ENCODE data around the gene DNASE1L3. TPM values are rescaled to one million over a fixed set of nuclear protein-coding genes. Genes with fewer than 3 reads are reported as not detected.

Gene DNASE1L3
- total RNA-seq, 1 donor from 2014 or later, result 0.96 TPM

DNA sequence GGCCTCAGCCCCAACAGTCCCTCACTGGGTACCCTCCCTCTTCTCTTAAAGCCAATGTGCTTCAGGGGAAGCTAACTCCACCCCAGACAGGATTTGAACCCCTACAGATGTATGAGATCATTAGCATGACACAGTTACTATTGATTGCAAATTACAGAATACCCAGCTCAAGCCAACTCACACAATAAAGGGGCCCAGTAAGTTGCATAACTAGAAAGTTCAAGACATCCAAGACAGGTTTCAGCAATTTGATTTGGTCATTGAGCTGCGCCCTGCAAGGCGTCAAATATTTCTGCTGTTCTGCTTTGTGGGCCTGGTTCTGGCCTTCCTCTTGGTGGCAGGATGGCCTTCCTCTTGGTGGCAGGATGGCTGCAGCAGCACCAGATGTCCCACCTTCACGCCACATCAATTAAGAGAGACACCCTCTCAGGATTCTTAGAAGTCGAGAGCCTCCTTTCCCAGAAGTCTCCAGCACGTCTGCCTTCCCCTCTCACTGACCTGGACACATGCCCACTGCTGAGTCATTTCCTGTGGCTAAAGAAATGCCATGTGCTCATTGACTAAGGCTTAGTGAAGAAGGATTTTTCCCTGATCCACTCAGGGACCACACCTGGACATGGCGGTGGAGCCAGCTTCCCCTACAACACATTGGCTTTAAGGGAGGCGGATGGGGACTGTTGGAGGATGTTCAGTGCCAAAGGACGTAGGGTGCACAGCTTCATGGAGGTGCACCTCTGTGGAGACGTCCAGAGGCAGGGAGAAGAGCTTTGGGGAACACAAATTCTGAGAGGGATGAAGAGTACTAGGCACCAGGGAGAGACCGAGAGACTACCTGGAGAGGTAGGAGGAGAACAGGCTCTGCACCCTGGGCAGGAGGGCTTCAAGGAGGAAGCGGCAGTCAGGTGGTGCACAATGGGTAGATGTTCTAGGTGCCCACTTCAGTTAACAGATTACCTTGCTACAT lies 49.1 kb downstream of the DNASE1L3 start:
- H3K27ac Mint-ChIP-seq (ENCODE audit: unreplicated experiment), result no peak overlapping the region

DNA sequence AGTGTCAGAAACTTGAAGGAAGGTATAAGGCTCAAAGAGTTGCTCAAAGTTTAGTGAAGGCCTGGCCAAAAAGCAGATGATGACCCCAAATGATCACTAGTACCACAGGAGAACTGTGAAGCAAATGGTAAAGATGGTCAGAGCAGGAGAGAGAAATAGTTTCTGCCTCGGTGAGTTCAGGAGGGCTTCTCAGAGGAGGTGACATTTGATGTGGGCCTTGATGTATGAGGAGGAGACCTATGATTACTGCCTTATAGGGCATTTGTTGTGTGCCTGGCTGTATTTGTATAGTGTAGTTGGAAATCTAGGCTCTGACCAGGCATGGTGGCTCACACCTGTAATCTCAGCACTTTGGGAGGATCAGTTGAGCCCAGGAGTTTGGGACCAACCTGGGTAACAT lies 50.4 kb downstream of the DNASE1L3 start:
- H3K36me3 Mint-ChIP-seq (ENCODE audit: unreplicated experiment), result no peaks in the 10 kb centered on the region
- H3K27ac Mint-ChIP-seq (ENCODE audit: unreplicated experiment), result no peak overlapping the region
- DNase-seq, result no peak
- peaks cover 20% of the 10 kb centered on the region for H3K4me1 Mint-ChIP-seq (ENCODE audit: low read depth, unreplicated experiment)
- peaks cover 5% of the 10 kb centered on the region for H3K9me3 Mint-ChIP-seq (ENCODE audit: unreplicated experiment)
- TF ChIP-seq, protein P1, sequence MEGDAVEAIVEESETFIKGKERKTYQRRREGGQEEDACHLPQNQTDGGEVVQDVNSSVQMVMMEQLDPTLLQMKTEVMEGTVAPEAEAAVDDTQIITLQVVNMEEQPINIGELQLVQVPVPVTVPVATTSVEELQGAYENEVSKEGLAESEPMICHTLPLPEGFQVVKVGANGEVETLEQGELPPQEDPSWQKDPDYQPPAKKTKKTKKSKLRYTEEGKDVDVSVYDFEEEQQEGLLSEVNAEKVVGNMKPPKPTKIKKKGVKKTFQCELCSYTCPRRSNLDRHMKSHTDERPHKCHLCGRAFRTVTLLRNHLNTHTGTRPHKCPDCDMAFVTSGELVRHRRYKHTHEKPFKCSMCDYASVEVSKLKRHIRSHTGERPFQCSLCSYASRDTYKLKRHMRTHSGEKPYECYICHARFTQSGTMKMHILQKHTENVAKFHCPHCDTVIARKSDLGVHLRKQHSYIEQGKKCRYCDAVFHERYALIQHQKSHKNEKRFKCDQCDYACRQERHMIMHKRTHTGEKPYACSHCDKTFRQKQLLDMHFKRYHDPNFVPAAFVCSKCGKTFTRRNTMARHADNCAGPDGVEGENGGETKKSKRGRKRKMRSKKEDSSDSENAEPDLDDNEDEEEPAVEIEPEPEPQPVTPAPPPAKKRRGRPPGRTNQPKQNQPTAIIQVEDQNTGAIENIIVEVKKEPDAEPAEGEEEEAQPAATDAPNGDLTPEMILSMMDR (IDR thresholded peaks at IDR 0.05; ENCODE audit: partially characterized antibody, unreplicated experiment), result no peak
- H3K27me3 Mint-ChIP-seq (ENCODE audit: unreplicated experiment), result peaks cover 2% of the 10 kb centered on the region
- no peak overlapping the region for H3K4me3 Mint-ChIP-seq (ENCODE audit: unreplicated experiment)

More for the DNA sequence above, 49.1 kb downstream of the DNASE1L3 start:
- peaks cover 20% of the 10 kb centered on the region for H3K4me1 Mint-ChIP-seq (ENCODE audit: low read depth, unreplicated experiment)
- H3K9me3 Mint-ChIP-seq (ENCODE audit: unreplicated experiment), result peaks cover 5% of the 10 kb centered on the region
- H3K4me3 Mint-ChIP-seq (ENCODE audit: unreplicated experiment), result no peak overlapping the region
- H3K27me3 Mint-ChIP-seq (ENCODE audit: unreplicated experiment), result peaks cover 2% of the 10 kb centered on the region
- H3K36me3 Mint-ChIP-seq (ENCODE audit: unreplicated experiment), result no peaks in the 10 kb centered on the region
- TF ChIP-seq, protein P1 (IDR thresholded peaks at IDR 0.05; ENCODE audit: partially characterized antibody, unreplicated experiment), result no peak
- DNase-seq, result no peak

DNA sequence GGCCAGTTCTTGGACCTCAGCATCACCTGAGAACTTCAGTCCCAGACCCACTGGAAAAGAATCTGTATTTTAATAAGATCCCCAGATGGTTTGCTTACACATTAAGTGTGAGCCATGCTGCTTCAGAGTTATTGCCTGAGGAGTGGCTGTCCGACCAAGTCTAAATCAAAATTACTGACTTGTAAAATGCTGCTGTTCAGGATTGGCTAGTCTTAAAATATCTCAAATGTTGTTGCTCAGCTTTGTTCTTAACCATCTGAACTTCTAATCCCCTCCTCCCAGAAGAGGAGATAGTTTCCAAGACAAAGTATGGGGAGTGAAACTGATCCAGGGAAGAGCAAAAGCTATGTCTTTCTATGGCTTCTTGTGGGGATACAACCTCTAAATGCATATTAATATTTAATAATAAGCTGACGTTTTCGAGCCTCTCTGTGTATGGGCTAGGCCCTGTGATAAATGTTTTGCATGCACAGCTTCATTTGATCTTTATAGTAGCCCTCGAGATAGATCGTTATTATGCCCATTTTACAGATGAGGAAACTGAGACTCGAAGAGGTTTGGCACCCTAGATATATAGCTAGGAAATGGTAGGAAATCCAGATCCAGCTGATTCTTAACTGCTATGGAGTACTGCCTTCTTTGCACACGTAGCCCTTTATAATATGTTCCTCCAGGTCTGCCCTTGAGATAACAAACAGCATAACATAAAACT lies 52.2 kb downstream of the DNASE1L3 start:
- no peak for DNase-seq
- peaks cover 7% of the 10 kb centered on the region for H3K9me3 Mint-ChIP-seq (ENCODE audit: unreplicated experiment)
- peaks cover 20% of the 10 kb centered on the region for H3K4me1 Mint-ChIP-seq (ENCODE audit: low read depth, unreplicated experiment)
- no peak overlapping the region for H3K4me3 Mint-ChIP-seq (ENCODE audit: unreplicated experiment)
- peaks cover 2% of the 10 kb centered on the region for H3K27me3 Mint-ChIP-seq (ENCODE audit: unreplicated experiment)
- TF ChIP-seq, protein P1 (IDR thresholded peaks at IDR 0.05; ENCODE audit: partially characterized antibody, unreplicated experiment), result no peak
- peak overlapping the region; percentile 78 for H3K27ac Mint-ChIP-seq (ENCODE audit: unreplicated experiment)
- H3K36me3 Mint-ChIP-seq (ENCODE audit: unreplicated experiment), result no peaks in the 10 kb centered on the region

DNA sequence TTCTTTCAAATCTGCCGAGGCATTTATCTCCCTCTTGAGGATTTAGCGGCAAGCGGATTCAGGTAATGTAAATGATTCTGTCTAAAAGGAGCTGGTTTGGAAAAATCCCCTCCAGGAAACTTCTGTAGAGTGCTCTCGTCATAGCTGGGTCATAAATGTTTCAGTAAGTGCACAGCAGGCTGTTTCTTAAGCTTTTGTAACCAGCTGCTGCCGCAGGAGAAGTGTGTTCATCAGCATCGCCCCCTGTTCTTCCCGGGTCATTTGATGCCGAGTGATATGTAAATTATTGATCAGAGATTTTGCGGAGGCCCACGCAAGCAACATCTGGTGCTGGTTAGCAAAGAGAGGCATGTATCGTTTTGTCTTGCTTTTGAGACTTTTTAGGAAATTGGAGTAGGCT lies 53.1 kb downstream of the DNASE1L3 start:
- no peak for DNase-seq
- Mint-ChIP-seq H3K36me3 (ENCODE audit: unreplicated experiment) (no peaks in the 10 kb centered on the region), H3K4me1 (ENCODE audit: low read depth, unreplicated experiment) (peaks cover 20% of the 10 kb centered on the region), H3K27me3 (ENCODE audit: unreplicated experiment) (peaks cover 2% of the 10 kb centered on the region), H3K9me3 (ENCODE audit: unreplicated experiment) (peaks cover 6% of the 10 kb centered on the region), H3K27ac (ENCODE audit: unreplicated experiment) (peak overlapping the region; percentile 78), H3K4me3 (ENCODE audit: unreplicated experiment) (peak overlapping the region; percentile 5)
- TF ChIP-seq, protein P1 (IDR thresholded peaks at IDR 0.05; ENCODE audit: partially characterized antibody, unreplicated experiment), result no peak
